Stomach (tissue), 4 donors: Measurements from ENCODE around the gene CHAT.

Source experiments
- EP300 ChIP-seq: sonication (generic); formaldehyde crosslinking; IDR thresholded peaks from one replicate; pipeline ENCODE4 v1.6.1; 2017; ENCODE audit warnings: antibody characterized with exemption
- POLR2A ChIP-seq, 4 donors: fragments of 450-650 bp; IDR thresholded peaks; one replicate each; pipeline ENCODE4 v1.6.1; 2016; ENCODE audit warnings: antibody characterized with exemption in 4 of 4, control low read depth in 2 of 4, mild to moderate bottlenecking in 1 of 4, moderate library complexity in 1 of 4
- POLR2AphosphoS5 ChIP-seq, 3 donors: sonication (generic); formaldehyde crosslinking; IDR thresholded peaks; one replicate each; pipeline ENCODE4 v1.6.1; 2016; ENCODE audit warnings: antibody characterized with exemption in 3 of 3
- TF ChIP-seq, protein P1 (sequence below), 7 experiments: fragments of 450-650 bp in 4 of 7; fragments of 200-600 bp in 3 of 7; sonication (generic) in 3 of 7; IDR thresholded peaks; one replicate each; pipeline ENCODE4 v1.5.1; 2016 to 2019; ENCODE audit warnings: antibody characterized with exemption in 7 of 7, control low read depth in 2 of 7, mild to moderate bottlenecking in 1 of 7

DNA sequence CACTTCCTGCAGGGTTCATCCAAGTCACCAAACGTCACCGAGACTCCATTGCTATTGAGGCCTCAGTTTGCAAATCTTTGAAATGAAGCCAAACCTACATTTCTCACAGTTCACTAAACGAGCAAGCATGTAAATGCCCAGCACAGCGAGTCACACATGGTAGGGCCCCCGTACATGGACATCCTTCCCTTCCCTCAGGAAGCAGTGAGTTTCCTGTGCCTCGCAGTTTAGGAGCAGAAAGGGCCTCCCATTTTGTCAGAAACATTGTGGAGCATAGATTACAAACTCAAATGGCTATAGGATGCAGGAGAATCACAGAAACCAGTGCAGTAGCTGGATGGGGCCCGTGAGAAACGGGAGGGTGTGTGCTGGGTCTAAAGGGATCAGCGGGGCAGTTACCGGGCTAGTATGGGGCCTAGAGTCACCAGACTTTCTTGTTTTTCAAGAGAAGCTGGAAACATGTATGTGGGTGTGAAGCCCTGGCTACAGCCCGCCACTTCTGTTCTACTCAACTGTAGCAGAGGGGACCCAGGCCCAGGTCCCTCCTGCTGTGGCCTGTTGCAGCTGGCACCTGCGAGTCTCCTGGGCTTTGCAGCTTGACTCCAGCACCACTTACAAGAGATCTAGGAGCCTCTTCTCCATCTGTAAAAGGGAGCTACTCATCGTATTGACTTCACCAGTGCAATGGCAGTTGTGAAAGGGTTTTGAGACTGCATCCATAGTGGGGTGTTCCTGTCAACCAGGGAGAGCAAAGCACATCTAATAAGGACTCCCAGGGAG is 17.9 kb upstream of the CHAT start:
- TF ChIP-seq, protein P1, sequence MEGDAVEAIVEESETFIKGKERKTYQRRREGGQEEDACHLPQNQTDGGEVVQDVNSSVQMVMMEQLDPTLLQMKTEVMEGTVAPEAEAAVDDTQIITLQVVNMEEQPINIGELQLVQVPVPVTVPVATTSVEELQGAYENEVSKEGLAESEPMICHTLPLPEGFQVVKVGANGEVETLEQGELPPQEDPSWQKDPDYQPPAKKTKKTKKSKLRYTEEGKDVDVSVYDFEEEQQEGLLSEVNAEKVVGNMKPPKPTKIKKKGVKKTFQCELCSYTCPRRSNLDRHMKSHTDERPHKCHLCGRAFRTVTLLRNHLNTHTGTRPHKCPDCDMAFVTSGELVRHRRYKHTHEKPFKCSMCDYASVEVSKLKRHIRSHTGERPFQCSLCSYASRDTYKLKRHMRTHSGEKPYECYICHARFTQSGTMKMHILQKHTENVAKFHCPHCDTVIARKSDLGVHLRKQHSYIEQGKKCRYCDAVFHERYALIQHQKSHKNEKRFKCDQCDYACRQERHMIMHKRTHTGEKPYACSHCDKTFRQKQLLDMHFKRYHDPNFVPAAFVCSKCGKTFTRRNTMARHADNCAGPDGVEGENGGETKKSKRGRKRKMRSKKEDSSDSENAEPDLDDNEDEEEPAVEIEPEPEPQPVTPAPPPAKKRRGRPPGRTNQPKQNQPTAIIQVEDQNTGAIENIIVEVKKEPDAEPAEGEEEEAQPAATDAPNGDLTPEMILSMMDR (IDR thresholded peaks at IDR 0.05) = no peak
- no peak for TF ChIP-seq POLR2A (IDR thresholded peaks at IDR 0.05)
- TF ChIP-seq EP300 = no peak
- no peak for TF ChIP-seq POLR2AphosphoS5 (IDR thresholded peaks at IDR 0.05)
